ENCODE data around the gene KNOP1.

The KNOP1 gene

DNA sequence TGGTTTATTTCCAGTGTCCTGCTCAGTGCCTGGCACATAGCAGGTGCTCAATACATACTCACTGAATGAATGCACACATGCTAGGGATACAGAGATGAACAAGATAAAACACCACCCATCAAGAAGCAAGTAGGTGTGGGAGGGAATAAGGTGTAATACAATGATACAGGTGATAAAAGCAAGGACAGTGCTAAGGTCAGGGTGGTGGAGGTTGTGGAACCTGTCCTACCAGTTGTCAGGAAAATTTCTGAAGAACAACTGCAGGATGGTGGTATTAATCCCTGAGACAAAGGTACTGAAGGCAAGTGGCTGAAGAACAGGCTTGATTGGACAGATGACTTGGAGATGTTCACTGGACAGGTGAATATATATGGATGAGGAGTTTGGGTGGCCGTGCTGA is 1.8 kb downstream of the KNOP1 start:
- Histone ChIP-seq H3K9ac (ENCODE audit: low read depth in 1 of 2, low read length in 2 of 2) (no peak overlapping the region), H3K36me3 (ENCODE audit: control insufficient read depth in 1 of 2, insufficient read depth in 2 of 2, low read length in 2 of 2) (peaks cover 3 to 27% of the 10 kb centered on the region in 2 donors), H3K27me3 (ENCODE audit: control insufficient read depth in 1 of 2, insufficient read depth in 2 of 2, low read length in 2 of 2) (no peaks in the 10 kb centered on the region), H3K27ac (ENCODE audit: low read depth, low read length) (no peak overlapping the region), H3K4me1 (ENCODE audit: control insufficient read depth in 1 of 2, insufficient read depth in 2 of 2, low read length in 2 of 2) (peaks cover 20 to 28% of the 10 kb centered on the region in 2 donors), H3K9me3 (ENCODE audit: control insufficient read depth in 1 of 2, low read length in 2 of 2) (no peaks in the 10 kb centered on the region), H3K4me3 (ENCODE audit: low read depth in 1 of 2, low read length in 2 of 2) (peak overlapping the region; percentile 90)

DNA sequence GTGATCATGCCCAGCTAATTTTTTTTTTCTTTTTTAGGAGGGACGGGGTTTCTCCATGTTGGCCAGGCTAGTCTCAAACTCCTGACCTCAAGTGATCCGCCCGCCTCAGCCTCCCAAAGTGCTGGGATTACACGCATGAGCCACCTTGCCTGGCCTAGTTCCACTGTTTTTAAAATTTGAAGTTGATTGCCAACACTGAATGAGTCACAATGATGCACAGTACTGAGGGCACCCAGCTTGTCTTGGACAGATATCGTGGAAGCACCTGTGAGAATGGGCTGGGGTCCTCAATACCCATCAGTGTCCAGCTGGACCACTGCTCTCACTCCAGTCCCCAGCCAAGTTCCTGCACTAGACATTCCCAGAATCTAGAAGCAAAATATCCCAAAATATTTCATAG is 2.5 kb downstream of the KNOP1 start:
- Histone ChIP-seq H3K27me3 (ENCODE audit: control insufficient read depth in 1 of 2, insufficient read depth in 2 of 2, low read length in 2 of 2) (no peaks in the 10 kb centered on the region), H3K27ac (ENCODE audit: low read depth, low read length) (no peak overlapping the region), H3K9me3 (ENCODE audit: control insufficient read depth in 1 of 2, low read length in 2 of 2) (no peaks in the 10 kb centered on the region), H3K36me3 (ENCODE audit: control insufficient read depth in 1 of 2, insufficient read depth in 2 of 2, low read length in 2 of 2) (peaks cover 3 to 31% of the 10 kb centered on the region in 2 donors), H3K4me1 (ENCODE audit: control insufficient read depth in 1 of 2, insufficient read depth in 2 of 2, low read length in 2 of 2) (peaks cover 20 to 31% of the 10 kb centered on the region in 2 donors), H3K4me3 (ENCODE audit: low read depth in 1 of 2, low read length in 2 of 2) (no peak overlapping the region), H3K9ac (ENCODE audit: low read depth in 1 of 2, low read length in 2 of 2) (no peak overlapping the region)

DNA sequence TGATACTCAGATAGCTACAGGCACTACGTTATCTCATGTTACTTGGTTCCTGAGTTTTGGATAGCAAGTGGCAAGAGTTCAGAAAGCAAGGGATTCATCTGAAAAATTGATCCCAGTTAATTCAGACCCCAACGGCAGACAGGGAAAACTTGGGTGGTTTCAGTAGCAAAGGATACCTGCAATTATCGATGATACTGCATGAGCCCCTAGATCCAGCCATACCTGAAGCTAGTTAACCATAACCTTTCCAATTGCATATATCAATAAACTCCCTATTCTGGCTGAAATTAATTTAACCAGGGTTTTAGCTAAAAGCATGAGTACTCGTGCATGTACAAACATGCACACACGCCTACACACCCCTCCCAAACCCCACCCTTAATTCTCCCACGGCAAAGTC is 4.3 kb downstream of the KNOP1 start:
- no peaks in the 10 kb centered on the region for H3K9me3 ChIP-seq (ENCODE audit: control insufficient read depth in 1 of 2, low read length in 2 of 2)
- no peak overlapping the region for H3K27ac ChIP-seq (ENCODE audit: low read depth, low read length)
- H3K4me1 ChIP-seq (ENCODE audit: control insufficient read depth in 1 of 2, insufficient read depth in 2 of 2, low read length in 2 of 2) = peaks cover 15 to 25% of the 10 kb centered on the region in 2 donors
- H3K9ac ChIP-seq (ENCODE audit: low read depth in 1 of 2, low read length in 2 of 2) = no peak overlapping the region
- H3K36me3 ChIP-seq (ENCODE audit: control insufficient read depth in 1 of 2, insufficient read depth in 2 of 2, low read length in 2 of 2) = peaks cover 3 to 48% of the 10 kb centered on the region in 2 donors
- no peaks in the 10 kb centered on the region for H3K27me3 ChIP-seq (ENCODE audit: control insufficient read depth in 1 of 2, insufficient read depth in 2 of 2, low read length in 2 of 2)
- H3K4me3 ChIP-seq (ENCODE audit: low read depth in 1 of 2, low read length in 2 of 2) = no peak overlapping the region

DNA sequence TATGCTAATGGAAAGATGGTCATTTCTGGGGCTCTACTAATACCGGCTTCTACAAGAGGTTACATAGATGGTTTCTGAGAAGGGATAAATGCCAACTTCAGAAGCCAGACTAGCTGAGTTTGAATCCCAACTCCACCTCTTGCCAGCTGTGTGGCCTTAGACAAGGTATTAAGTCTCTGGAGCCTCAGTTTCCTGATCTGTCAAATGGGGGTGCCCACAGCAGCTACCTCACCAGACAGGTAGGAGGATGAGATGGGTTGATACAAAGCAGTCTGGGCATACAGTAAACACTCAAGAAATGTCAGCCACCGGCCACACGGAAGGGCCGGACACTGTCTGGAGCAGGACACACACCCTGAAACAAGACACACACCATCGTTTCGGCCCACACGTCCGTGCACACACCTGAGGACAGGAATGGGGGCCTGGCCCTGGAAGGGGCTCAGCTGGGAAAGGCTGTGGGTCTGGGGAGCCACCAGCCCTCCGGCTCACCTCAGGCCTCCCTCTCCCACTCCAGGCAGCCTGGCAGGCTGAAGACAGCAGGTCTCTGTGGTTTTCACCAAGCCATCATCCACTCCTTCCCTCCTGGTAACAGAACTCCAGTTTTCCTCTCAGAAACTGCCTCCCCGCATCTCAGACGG is 5.5 kb downstream of the KNOP1 start:
- Histone ChIP-seq H3K9ac (ENCODE audit: low read depth in 1 of 2, low read length in 2 of 2) (no peak overlapping the region), H3K4me1 (ENCODE audit: control insufficient read depth in 1 of 2, insufficient read depth in 2 of 2, low read length in 2 of 2) (peaks cover 15 to 25% of the 10 kb centered on the region in 2 donors), H3K9me3 (ENCODE audit: control insufficient read depth in 1 of 2, low read length in 2 of 2) (no peaks in the 10 kb centered on the region), H3K4me3 (ENCODE audit: low read depth in 1 of 2, low read length in 2 of 2) (no peak overlapping the region), H3K27me3 (ENCODE audit: control insufficient read depth in 1 of 2, insufficient read depth in 2 of 2, low read length in 2 of 2) (no peaks in the 10 kb centered on the region), H3K27ac (ENCODE audit: low read depth, low read length) (no peak overlapping the region), H3K36me3 (ENCODE audit: control insufficient read depth in 1 of 2, insufficient read depth in 2 of 2, low read length in 2 of 2) (peaks cover 3 to 57% of the 10 kb centered on the region in 2 donors)

DNA sequence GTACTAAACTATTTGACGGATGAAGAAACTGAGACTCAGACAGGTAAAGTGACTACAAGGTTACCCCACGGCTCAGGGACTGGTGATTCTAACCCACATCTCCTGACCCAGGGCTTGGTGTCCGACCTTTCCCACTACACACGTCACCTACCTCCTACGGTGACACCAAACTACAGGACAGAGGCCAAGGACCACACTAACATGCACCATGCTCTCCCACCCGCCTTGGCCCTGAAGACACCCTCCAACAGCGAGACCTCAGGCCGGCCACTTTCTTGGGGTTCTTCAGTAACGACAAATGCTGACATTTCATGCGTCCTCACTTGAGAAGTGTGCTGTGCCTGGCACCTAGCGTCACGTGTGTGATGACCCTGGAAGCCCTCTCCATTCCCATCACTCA is 6.4 kb downstream of the KNOP1 start:
- Histone ChIP-seq H3K4me3 (ENCODE audit: low read depth in 1 of 2, low read length in 2 of 2) (no peak overlapping the region), H3K4me1 (ENCODE audit: control insufficient read depth in 1 of 2, insufficient read depth in 2 of 2, low read length in 2 of 2) (peaks cover 10 to 19% of the 10 kb centered on the region in 2 donors), H3K36me3 (ENCODE audit: control insufficient read depth in 1 of 2, insufficient read depth in 2 of 2, low read length in 2 of 2) (peaks cover 3 to 63% of the 10 kb centered on the region in 2 donors), H3K9me3 (ENCODE audit: control insufficient read depth in 1 of 2, low read length in 2 of 2) (no peaks in the 10 kb centered on the region), H3K9ac (ENCODE audit: low read depth in 1 of 2, low read length in 2 of 2) (no peak overlapping the region), H3K27ac (ENCODE audit: low read depth, low read length) (no peak overlapping the region), H3K27me3 (ENCODE audit: control insufficient read depth in 1 of 2, insufficient read depth in 2 of 2, low read length in 2 of 2) (no peaks in the 10 kb centered on the region)

DNA sequence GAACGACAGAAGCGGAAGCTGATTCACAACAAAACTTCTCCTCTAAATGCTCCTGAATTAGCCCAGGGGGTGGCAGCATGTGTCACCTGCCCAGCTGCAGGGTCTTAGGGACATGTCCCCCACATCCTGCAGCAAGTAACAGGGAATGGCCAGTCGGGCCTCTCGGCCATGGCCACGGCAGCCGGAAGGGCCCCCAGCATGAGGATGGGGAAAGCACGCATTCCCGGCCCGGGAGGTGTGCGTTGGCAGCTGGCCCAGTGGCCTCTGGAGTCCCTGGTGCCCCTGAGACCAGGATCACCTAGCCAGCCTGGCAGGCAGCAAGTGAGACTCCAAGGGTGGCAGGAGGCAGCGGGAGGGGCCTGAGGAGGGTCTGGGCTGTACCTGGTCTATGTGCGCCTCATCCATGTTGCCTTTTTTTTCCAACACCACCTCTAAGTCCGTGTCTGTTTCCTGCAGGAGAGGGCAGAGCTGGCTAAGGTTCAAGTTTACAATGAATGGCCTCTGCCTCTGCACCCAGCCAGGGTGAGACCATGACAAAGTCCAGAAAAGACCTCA is 7.0 kb downstream of the KNOP1 start:
- Histone ChIP-seq H3K27me3 (ENCODE audit: control insufficient read depth in 1 of 2, insufficient read depth in 2 of 2, low read length in 2 of 2) (no peaks in the 10 kb centered on the region), H3K4me1 (ENCODE audit: control insufficient read depth in 1 of 2, insufficient read depth in 2 of 2, low read length in 2 of 2) (peaks cover 4 to 13% of the 10 kb centered on the region in 2 donors), H3K27ac (ENCODE audit: low read depth, low read length) (no peak overlapping the region), H3K4me3 (ENCODE audit: low read depth in 1 of 2, low read length in 2 of 2) (no peak overlapping the region), H3K9ac (ENCODE audit: low read depth in 1 of 2, low read length in 2 of 2) (no peak overlapping the region), H3K9me3 (ENCODE audit: control insufficient read depth in 1 of 2, low read length in 2 of 2) (no peaks in the 10 kb centered on the region), H3K36me3 (ENCODE audit: control insufficient read depth in 1 of 2, insufficient read depth in 2 of 2, low read length in 2 of 2) (peaks cover 3 to 67% of the 10 kb centered on the region in 2 donors)

DNA sequence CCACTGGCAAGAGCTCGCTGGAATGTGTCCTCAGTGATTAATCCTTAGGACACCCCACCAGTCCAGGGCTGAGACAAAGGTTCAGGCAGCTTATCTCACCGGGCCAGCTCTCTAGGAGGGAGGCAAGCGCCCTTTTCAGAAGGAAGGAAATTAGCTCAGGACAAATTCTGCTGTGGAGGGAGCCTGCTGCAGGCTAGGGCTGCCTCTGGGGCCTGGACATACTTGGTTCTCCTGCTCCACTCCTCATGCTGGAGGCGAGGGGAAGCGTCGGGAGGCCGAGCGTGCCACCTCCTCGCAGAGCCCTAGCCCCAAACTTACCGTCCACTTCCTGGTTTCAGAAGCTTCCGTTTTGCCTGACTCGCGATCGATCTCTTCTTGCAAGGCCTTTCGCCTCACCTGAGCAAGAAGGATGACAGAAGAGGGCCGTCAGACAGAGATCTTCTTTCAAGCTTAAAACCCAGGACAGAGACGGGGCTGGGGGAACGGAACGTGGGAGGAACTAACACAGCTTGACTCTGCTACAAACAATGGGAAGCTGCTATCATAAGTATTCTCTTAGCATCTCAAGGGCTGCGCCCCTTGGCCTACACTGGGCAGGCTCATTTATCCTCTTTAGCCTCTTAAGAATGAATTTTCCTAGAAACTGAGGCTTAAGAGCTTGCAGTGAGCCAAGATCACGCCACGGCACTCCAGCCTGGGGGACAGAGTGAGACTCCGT is 7.7 kb downstream of the KNOP1 start:
- Histone ChIP-seq H3K4me1 (ENCODE audit: control insufficient read depth in 1 of 2, insufficient read depth in 2 of 2, low read length in 2 of 2) (peaks cover 0 to 9% of the 10 kb centered on the region in 2 donors), H3K9me3 (ENCODE audit: control insufficient read depth in 1 of 2, low read length in 2 of 2) (no peaks in the 10 kb centered on the region), H3K27me3 (ENCODE audit: control insufficient read depth in 1 of 2, insufficient read depth in 2 of 2, low read length in 2 of 2) (no peaks in the 10 kb centered on the region), H3K27ac (ENCODE audit: low read depth, low read length) (no peak overlapping the region), H3K9ac (ENCODE audit: low read depth in 1 of 2, low read length in 2 of 2) (no peak overlapping the region), H3K36me3 (ENCODE audit: control insufficient read depth in 1 of 2, insufficient read depth in 2 of 2, low read length in 2 of 2) (peaks cover 5 to 74% of the 10 kb centered on the region in 2 donors), H3K4me3 (ENCODE audit: low read depth in 1 of 2, low read length in 2 of 2) (no peak overlapping the region)

DNA sequence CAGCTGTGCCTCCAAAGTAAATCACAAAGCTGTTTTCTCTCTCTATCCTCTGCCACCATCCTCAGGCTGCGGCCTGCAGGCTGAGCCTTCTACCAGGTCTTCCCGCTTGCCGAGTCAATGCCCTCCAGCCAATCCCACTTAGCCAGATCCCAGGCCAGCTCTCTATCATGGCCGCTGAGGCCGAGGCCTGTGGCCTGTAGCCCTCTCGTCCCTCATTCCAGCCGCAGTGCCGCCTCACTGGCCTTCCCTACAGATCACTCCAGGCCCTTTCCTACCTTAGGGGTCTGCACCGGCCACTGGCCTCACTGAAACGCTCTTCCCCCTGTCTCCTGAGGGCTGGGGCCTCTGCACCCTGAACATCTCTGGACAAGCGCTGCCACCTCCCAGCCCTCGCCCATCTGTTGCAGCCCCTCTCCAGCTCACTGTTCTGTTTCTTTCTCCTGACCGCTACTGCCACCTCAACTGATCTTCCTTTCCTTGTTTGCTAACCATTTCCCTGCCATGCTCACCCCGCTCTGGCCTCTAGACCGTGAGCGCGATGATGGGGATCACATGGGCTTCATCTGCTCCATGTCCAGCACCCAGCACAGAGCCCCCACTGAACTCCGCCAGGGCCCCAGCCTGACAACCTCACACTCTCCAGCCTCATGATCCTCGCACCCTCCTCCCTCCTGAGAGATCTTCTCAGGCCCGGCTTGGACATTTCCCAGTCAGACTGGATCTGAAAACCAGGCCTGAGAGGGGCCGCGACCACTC is 8.5 kb downstream of the KNOP1 start:
- Histone ChIP-seq H3K27ac (ENCODE audit: low read depth, low read length) (no peak overlapping the region), H3K36me3 (ENCODE audit: control insufficient read depth in 1 of 2, insufficient read depth in 2 of 2, low read length in 2 of 2) (peaks cover 12 to 80% of the 10 kb centered on the region in 2 donors), H3K4me3 (ENCODE audit: low read depth in 1 of 2, low read length in 2 of 2) (no peak overlapping the region), H3K27me3 (ENCODE audit: control insufficient read depth in 1 of 2, insufficient read depth in 2 of 2, low read length in 2 of 2) (no peaks in the 10 kb centered on the region), H3K9ac (ENCODE audit: low read depth in 1 of 2, low read length in 2 of 2) (no peak overlapping the region), H3K9me3 (ENCODE audit: control insufficient read depth in 1 of 2, low read length in 2 of 2) (no peaks in the 10 kb centered on the region), H3K4me1 (ENCODE audit: control insufficient read depth in 1 of 2, insufficient read depth in 2 of 2, low read length in 2 of 2) (peaks cover 0 to 9% of the 10 kb centered on the region in 2 donors)

DNA sequence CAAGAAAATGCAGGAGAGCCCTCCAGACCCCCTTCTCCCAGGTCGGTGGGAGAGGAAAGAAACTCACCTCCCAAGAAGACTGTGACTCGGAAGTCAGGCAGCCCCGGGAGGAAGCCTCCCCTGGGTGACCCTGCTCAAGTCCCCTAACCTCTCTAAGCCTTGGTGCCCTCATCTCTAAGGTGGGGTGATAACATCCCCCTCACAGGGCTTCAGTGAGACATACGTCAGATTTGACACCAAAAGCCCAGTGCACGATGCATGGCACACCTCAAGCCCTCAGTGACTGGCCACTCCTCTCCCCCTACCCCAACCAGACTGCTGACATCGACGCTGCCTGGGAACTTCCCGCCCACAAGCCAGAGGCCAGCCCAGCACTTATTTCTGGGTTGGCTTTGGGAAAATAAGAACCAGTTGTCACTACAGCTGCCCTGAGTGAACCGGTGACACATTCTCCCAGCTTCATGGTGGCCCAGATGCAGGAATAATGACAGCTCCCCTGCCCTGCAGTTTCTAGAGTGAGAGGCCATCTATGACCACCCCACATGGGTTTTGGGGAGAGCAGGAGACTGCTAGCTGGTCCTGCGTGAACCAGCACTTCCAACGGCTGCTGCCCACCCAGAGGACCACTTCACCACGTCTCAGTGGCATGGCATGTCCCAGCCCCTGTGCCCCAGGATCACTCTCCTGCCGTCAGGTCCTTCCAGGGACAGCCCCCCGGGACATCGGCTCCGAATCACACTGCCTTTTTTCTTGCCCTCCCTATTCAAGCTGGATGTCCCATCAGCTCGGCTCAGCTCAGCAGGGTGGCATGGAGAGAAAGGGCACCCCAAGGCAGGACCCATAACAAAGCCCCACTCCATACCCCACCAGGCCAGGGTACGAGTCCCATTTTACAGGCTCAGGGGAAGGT is 9.5 kb downstream of the KNOP1 start:
- H3K4me1 ChIP-seq (ENCODE audit: control insufficient read depth in 1 of 2, insufficient read depth in 2 of 2, low read length in 2 of 2) = peaks cover 0 to 9% of the 10 kb centered on the region in 2 donors
- no peaks in the 10 kb centered on the region for H3K9me3 ChIP-seq (ENCODE audit: control insufficient read depth in 1 of 2, low read length in 2 of 2)
- H3K4me3 ChIP-seq (ENCODE audit: low read depth in 1 of 2, low read length in 2 of 2) = no peak overlapping the region
- H3K27me3 ChIP-seq (ENCODE audit: control insufficient read depth in 1 of 2, insufficient read depth in 2 of 2, low read length in 2 of 2) = no peaks in the 10 kb centered on the region
- no peak overlapping the region for H3K9ac ChIP-seq (ENCODE audit: low read depth in 1 of 2, low read length in 2 of 2)
- peaks cover 13 to 80% of the 10 kb centered on the region in 2 donors for H3K36me3 ChIP-seq (ENCODE audit: control insufficient read depth in 1 of 2, insufficient read depth in 2 of 2, low read length in 2 of 2)
- no peak overlapping the region for H3K27ac ChIP-seq (ENCODE audit: low read depth, low read length)
